ENCODE results near the gene UBA6.

DNA sequence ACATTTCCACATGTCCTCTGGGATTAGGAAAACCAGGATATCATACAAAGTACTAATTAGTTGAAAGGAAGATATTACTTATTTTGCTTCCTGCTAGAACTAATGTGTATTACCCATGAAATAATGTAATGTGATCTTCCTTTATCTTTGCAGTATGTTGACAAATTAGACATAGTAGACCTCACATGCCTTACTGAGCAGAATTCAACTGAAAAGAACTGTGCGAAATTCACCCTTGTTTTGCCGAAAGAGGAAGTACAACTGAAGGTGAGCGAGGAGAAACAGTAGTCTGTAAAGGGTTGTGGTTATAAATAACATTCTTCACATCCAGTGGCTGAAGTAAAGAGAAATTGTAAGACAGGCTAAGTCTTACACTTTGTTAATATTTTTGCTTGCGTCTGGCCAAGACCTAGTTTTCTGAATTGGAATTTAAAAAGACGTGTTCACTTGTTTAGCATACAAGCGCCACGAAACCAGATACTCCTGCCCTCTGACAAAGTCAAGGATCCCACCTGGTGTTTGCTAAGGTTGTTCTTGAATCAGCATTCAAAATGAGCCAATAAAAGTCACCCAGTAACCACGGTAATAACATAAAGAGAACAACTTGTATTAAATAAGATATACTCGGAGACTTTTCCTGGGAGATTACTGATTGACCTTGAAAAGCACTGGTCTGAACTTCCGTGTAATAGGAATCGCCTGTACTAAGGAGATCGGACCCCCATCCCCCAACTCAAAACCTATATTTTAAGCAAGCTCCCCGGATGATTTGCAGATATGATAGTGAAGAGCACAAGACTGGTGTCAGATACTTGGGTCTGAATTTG is 125.5 kb downstream of the UBA6 start:
- TF ChIP-seq, protein P1, sequence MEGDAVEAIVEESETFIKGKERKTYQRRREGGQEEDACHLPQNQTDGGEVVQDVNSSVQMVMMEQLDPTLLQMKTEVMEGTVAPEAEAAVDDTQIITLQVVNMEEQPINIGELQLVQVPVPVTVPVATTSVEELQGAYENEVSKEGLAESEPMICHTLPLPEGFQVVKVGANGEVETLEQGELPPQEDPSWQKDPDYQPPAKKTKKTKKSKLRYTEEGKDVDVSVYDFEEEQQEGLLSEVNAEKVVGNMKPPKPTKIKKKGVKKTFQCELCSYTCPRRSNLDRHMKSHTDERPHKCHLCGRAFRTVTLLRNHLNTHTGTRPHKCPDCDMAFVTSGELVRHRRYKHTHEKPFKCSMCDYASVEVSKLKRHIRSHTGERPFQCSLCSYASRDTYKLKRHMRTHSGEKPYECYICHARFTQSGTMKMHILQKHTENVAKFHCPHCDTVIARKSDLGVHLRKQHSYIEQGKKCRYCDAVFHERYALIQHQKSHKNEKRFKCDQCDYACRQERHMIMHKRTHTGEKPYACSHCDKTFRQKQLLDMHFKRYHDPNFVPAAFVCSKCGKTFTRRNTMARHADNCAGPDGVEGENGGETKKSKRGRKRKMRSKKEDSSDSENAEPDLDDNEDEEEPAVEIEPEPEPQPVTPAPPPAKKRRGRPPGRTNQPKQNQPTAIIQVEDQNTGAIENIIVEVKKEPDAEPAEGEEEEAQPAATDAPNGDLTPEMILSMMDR (conservative IDR thresholded peaks at IDR 0.05 in 1 of 2, IDR thresholded peaks at IDR 0.05 in 1 of 2; ENCODE audit: low read depth in 1 of 2, low read length in 2 of 2), result no peak
- no peak for TF ChIP-seq EZH2 (IDR thresholded peaks at IDR 0.05; ENCODE audit: low read length, missing control alignments)
